ENCODE measurements around the gene LINGO3.
A peak's percentile ranks its signal among the peaks of the same experiment; 100 is the strongest.

Gene LINGO3

GRCh38 chr19:2334426-2334825, 26.5 kb upstream of the LINGO3 start:
- no peak overlapping the region for H3K4me3 ChIP-seq (ENCODE audit: low read depth, low read length)
- H3K27ac ChIP-seq (ENCODE audit: extremely low read depth, low read depth, low read length): no peak overlapping the region
- ChIA-PET CTCF (no interaction called here), POLR2A (no interaction called here)
- no peaks in the 10 kb centered on the region for H3K9me3 ChIP-seq (ENCODE audit: control insufficient read depth, insufficient read depth, low read depth, low read length)
- no peak for TF ChIP-seq ZNF664 (tag by site-specific recombination; IDR thresholded peaks at IDR 0.05)
- TF ChIP-seq BCL11A (tag by site-specific recombination; IDR thresholded peaks at IDR 0.05; ENCODE audit: low read depth): no peak
- no peak for TF ChIP-seq GLIS2 (tag by site-specific recombination; IDR thresholded peaks at IDR 0.05)
- no peak for TF ChIP-seq TCF7L2 (IDR thresholded peaks at IDR 0.05; ENCODE audit: borderline replicate concordance, low read depth, low read length)
- TF ChIP-seq ZNF146 (tag by site-specific recombination; IDR thresholded peaks at IDR 0.05): no peak
- no peak for TF ChIP-seq ZNF19 (tag by site-specific recombination; IDR thresholded peaks at IDR 0.05; ENCODE audit: low read depth)
- no peak for TF ChIP-seq PBX3 (CRISPR knock-in tag; IDR thresholded peaks at IDR 0.05)
- no peak for TF ChIP-seq ZNF175 (tag by site-specific recombination; IDR thresholded peaks at IDR 0.05)
- no peak for TF ChIP-seq ZNF785 (tag by site-specific recombination; IDR thresholded peaks at IDR 0.05)
- TF ChIP-seq ZNF37A (tag by site-specific recombination; IDR thresholded peaks at IDR 0.05): no peak
- TF ChIP-seq, protein P1, sequence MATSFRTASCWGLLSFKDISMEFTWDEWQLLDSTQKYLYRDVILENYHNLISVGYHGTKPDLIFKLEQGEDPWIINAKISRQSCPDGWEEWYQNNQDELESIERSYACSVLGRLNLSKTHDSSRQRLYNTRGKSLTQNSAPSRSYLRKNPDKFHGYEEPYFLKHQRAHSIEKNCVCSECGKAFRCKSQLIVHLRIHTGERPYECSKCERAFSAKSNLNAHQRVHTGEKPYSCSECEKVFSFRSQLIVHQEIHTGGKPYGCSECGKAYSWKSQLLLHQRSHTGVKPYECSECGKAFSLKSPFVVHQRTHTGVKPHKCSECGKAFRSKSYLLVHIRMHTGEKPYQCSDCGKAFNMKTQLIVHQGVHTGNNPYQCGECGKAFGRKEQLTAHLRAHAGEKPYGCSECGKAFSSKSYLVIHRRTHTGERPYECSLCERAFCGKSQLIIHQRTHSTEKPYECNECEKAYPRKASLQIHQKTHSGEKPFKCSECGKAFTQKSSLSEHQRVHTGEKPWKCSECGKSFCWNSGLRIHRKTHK (tag by site-specific recombination; IDR thresholded peaks at IDR 0.05): no peak
- TF ChIP-seq, protein P2, sequence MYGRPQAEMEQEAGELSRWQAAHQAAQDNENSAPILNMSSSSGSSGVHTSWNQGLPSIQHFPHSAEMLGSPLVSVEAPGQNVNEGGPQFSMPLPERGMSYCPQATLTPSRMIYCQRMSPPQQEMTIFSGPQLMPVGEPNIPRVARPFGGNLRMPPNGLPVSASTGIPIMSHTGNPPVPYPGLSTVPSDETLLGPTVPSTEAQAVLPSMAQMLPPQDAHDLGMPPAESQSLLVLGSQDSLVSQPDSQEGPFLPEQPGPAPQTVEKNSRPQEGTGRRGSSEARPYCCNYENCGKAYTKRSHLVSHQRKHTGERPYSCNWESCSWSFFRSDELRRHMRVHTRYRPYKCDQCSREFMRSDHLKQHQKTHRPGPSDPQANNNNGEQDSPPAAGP (tag by site-specific recombination; IDR thresholded peaks at IDR 0.05): no peak
- TF ChIP-seq YY2 (tag by site-specific recombination; IDR thresholded peaks at IDR 0.05): no peak
- no peak for TF ChIP-seq PRDM10 (tag by site-specific recombination; IDR thresholded peaks at IDR 0.05)
- peaks cover 0 to 16% of the 10 kb centered on the region in 2 experiments; a peak in 1 of 3 replicates for H3K36me3 ChIP-seq (ENCODE audit: control insufficient read depth in 2 of 2, insufficient read depth in 1 of 2, low read length in 2 of 2)
- peaks cover 14% of the 10 kb centered on the region for H3K4me1 ChIP-seq (ENCODE audit: control insufficient read depth, insufficient read depth, low read length)

GRCh38 chr19:2333807-2334211, 25.9 kb upstream of the LINGO3 start:
- Histone ChIP-seq H3K4me1 (ENCODE audit: control insufficient read depth, insufficient read depth, low read length) (peaks cover 14% of the 10 kb centered on the region), H3K4me3 (ENCODE audit: low read depth, low read length) (no peak overlapping the region), H3K9me3 (ENCODE audit: control insufficient read depth, insufficient read depth, low read depth, low read length) (no peaks in the 10 kb centered on the region), H3K36me3 (ENCODE audit: control insufficient read depth in 2 of 2, insufficient read depth in 1 of 2, low read length in 2 of 2) (peaks cover 0 to 11% of the 10 kb centered on the region in 2 experiments; a peak in 1 of 3 replicates), H3K27ac (ENCODE audit: extremely low read depth, low read depth, low read length) (peak overlapping the region; percentile 26; the same call in 1 of the 2 replicates)
- ChIA-PET POLR2A (no interaction called here), CTCF (no interaction called here)
- TF ChIP-seq ZNF600 (tag by site-specific recombination; IDR thresholded peaks at IDR 0.05) (peak; percentile 51), ZNF341 (tag by site-specific recombination; IDR thresholded peaks at IDR 0.05; ENCODE audit: low read depth) (peak; percentile 81), ZNF664 (tag by site-specific recombination; IDR thresholded peaks at IDR 0.05) (no peak), ZBTB48 (tag by site-specific recombination; IDR thresholded peaks at IDR 0.05) (no peak), SCRT2 (tag by site-specific recombination; IDR thresholded peaks at IDR 0.05) (peak; percentile 73; the same call in 1 of the 2 replicates), ZNF48 (tag by site-specific recombination; IDR thresholded peaks at IDR 0.05) (no peak), SCRT1 (tag by site-specific recombination; IDR thresholded peaks at IDR 0.05; ENCODE audit: borderline replicate concordance) (peak; percentile 27; the same call in 1 of the 2 replicates)
- TF ChIP-seq, protein P3, sequence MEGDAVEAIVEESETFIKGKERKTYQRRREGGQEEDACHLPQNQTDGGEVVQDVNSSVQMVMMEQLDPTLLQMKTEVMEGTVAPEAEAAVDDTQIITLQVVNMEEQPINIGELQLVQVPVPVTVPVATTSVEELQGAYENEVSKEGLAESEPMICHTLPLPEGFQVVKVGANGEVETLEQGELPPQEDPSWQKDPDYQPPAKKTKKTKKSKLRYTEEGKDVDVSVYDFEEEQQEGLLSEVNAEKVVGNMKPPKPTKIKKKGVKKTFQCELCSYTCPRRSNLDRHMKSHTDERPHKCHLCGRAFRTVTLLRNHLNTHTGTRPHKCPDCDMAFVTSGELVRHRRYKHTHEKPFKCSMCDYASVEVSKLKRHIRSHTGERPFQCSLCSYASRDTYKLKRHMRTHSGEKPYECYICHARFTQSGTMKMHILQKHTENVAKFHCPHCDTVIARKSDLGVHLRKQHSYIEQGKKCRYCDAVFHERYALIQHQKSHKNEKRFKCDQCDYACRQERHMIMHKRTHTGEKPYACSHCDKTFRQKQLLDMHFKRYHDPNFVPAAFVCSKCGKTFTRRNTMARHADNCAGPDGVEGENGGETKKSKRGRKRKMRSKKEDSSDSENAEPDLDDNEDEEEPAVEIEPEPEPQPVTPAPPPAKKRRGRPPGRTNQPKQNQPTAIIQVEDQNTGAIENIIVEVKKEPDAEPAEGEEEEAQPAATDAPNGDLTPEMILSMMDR (tag by site-specific recombination; IDR thresholded peaks at IDR 0.05): peak; percentile 49
